Breast epithelium (tissue), 3 donors: Measurements from ENCODE around the gene BCAT1.

Experiments used
- CTCF ChIP-seq, 3 donors: fragments of 450-650 bp; IDR thresholded peaks; one replicate each; pipeline ENCODE4 v1.5.1; 2016 to 2017; ENCODE audit warnings: antibody characterized with exemption in 3 of 3, mild to moderate bottlenecking in 3 of 3, moderate library complexity in 3 of 3
- POLR2A ChIP-seq: fragments of 450-650 bp; IDR thresholded peaks from one replicate; pipeline ENCODE4 v1.6.1; 2016; ENCODE audit warnings: antibody characterized with exemption, mild to moderate bottlenecking, moderate library complexity

- TF ChIP-seq CTCF (IDR thresholded peaks at IDR 0.05) (no peak), POLR2A (no peak)
Observed at GRCh38 chr12:24975425-24975824, 26.5 kb upstream of the BCAT1 start.
